ENCODE results near the gene NTRK1.

The NTRK1 gene

DNA sequence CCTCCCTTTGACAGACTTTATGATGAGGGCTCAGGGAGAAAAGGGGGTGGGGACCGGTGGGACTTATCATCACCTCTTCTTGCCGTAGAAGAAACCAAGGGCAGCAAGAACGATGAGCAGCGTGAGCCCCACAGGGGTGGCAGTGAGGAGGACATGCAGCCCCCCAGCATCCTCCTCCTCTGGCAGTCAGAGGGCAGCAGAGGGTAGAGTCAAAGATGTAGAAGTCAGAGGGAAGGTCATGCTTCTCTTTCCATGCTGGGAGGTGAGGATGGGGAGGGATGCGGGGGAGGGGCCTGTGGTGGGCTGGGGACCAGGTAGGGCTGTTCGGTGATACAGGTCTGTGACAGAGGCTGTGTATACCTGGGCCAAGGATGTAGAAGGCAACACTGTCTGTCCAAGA lies 16.6 kb upstream of the NTRK1 start:
- no peak for FAIRE-seq
- TF ChIP-seq POLR2A (IDR thresholded peaks at IDR 0.05; ENCODE audit: low read depth, low read length): no peak
- TF ChIP-seq SPI1 (IDR thresholded peaks at IDR 0.05; ENCODE audit: low read depth, low read length): no peak
- TF ChIP-seq TAF1 (IDR thresholded peaks at IDR 0.05; ENCODE audit: low read depth, low read length): no peak
- TF ChIP-seq POU2F2 (IDR thresholded peaks at IDR 0.05; ENCODE audit: low read depth, low read length): no peak
- no peak for TF ChIP-seq PAX5 (IDR thresholded peaks at IDR 0.05; ENCODE audit: insufficient read depth, low read length, severe bottlenecking)
- no peak for TF ChIP-seq POLR2AphosphoS5 (IDR thresholded peaks at IDR 0.05; ENCODE audit: low read depth, low read length)
- DNase-seq (ENCODE audit: insufficient read length, low spot score): no peak

DNA sequence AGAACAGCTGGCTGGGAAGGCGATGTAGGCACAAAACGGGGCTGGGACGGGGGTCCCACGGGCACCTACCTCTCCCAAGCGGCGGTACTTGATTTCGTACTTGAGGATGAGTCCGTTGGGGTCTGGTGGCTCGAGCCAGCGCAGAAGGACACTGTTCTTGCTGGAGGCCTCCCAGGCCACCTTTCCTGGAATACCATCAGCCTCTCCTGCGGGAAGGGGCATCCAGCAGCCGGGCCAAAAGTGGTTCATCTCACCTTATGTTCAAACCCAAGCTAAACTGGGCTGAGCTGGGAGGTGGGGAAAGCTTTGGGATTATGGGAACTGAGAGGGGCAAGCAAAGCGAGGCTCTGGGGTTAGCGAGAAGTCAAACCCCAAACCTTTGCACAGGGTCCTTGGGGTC lies 16.0 kb upstream of the NTRK1 start:
- FAIRE-seq (no peak), DNase-seq (ENCODE audit: insufficient read length, low spot score) (no peak)
- TF ChIP-seq POLR2AphosphoS5 (IDR thresholded peaks at IDR 0.05; ENCODE audit: low read depth, low read length): no peak
- no peak for TF ChIP-seq SPI1 (IDR thresholded peaks at IDR 0.05; ENCODE audit: low read depth, low read length)
- no peak for TF ChIP-seq PAX5 (IDR thresholded peaks at IDR 0.05; ENCODE audit: insufficient read depth, low read length, severe bottlenecking)
- TF ChIP-seq POU2F2 (IDR thresholded peaks at IDR 0.05; ENCODE audit: low read depth, low read length): no peak
- no peak for TF ChIP-seq POLR2A (IDR thresholded peaks at IDR 0.05; ENCODE audit: low read depth, low read length)
- TF ChIP-seq TAF1 (IDR thresholded peaks at IDR 0.05; ENCODE audit: low read depth, low read length): no peak

DNA sequence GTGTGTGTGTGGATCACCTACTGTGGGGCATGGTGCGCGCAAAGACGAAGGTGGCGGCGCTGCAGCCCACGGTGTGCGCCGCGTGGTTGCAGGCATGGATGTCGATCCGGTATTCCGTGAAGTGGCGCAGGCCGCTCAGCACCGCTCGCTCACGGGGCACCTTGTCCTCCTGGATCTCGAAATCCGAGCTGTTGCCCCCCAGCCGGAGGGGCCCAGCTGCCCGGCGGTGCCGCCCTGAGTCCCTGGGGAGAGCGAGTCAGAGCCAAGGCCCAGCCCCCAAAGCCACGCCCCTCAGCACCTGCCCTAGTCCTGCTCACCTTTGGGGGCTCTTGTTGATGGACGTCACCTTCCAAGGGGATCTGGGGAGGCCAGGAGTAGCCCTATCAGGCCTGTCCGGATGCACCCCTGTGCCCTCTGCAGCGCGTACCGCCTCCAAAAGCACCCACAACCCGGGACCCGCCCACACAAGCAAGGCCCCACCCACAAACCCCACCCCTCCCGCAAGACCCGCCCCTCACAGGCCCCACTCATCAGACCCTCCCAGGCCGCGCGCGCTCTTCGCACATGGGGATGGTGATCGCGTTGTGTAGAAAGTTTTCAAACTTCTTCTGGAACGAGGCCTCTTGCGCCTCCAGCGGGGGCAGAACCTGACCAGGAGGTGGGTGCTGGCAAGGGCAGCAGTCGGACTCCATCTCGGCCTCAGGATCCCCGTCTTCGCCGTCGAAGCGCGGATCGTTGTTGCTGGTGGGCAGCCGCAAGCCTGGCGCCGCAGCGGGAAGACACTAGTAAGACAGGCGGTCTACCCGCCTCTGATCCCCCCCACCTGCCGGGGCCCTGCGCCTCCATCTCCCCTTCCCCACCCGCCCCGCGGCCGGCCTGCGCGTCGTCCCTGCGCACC lies 15.4 kb upstream of the NTRK1 start:
- FAIRE-seq (no peak), DNase-seq (ENCODE audit: insufficient read length, low spot score) (no peak)
- TF ChIP-seq TAF1 (IDR thresholded peaks at IDR 0.05; ENCODE audit: low read depth, low read length) (no peak), POLR2A (IDR thresholded peaks at IDR 0.05; ENCODE audit: low read depth, low read length) (no peak), POLR2AphosphoS5 (IDR thresholded peaks at IDR 0.05; ENCODE audit: low read depth, low read length) (no peak), PAX5 (IDR thresholded peaks at IDR 0.05; ENCODE audit: insufficient read depth, low read length, severe bottlenecking) (no peak), SPI1 (IDR thresholded peaks at IDR 0.05; ENCODE audit: low read depth, low read length) (no peak), POU2F2 (IDR thresholded peaks at IDR 0.05; ENCODE audit: low read depth, low read length) (no peak)

DNA sequence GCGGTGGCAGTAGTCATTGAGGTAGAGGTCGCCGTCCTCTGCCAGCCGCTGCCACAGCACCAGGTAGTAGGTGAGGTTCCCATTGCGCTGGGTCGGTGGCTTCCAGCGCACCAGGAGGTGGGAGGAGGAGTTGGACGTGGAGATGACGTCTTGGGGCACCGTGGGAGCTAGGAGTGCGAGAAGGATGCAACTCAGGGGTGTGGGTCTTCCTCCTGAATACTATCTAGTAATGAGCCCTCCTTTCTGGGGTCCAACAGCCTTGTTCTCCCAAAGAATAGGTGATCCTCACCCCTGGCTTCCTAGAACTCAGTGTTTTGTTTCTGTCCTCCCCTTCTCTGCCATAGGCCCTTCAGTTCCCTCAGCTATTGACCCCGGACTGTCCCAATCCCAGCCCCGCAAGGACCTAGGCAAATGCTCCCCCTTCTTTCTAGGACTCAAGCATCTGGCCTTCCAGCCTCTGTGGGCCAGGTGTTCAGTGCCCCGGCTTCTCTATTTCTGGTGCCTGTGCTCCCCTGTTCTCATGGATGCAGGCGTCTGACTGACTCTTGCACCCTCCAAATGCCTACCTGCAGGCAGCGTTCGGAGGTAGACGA lies 14.6 kb upstream of the NTRK1 start:
- FAIRE-seq (no peak), DNase-seq (ENCODE audit: insufficient read length, low spot score) (no peak)
- TF ChIP-seq TAF1 (IDR thresholded peaks at IDR 0.05; ENCODE audit: low read depth, low read length): no peak
- TF ChIP-seq POU2F2 (IDR thresholded peaks at IDR 0.05; ENCODE audit: low read depth, low read length): no peak
- TF ChIP-seq PAX5 (IDR thresholded peaks at IDR 0.05; ENCODE audit: insufficient read depth, low read length, severe bottlenecking): no peak
- TF ChIP-seq POLR2AphosphoS5 (IDR thresholded peaks at IDR 0.05; ENCODE audit: low read depth, low read length): no peak
- TF ChIP-seq SPI1 (IDR thresholded peaks at IDR 0.05; ENCODE audit: low read depth, low read length): no peak
- no peak for TF ChIP-seq POLR2A (IDR thresholded peaks at IDR 0.05; ENCODE audit: low read depth, low read length)

DNA sequence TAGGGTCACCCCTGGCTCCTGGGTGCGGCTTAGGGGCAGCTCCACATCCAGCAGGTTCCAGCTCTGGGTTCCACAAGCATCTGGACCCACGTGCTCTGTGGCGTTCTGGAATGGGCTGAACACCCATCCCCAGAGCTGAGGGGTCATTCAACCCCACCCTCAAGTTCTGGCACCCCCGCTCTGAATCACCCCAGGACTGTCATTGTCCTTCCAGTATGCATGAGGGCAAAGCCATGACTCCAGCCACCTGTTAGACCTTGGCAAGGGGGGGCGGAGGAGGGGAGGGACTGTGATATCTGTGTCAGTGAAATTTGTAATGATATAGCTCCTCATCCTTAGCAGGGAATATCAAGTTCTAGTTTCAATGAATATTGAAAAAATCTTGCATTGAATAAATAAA lies 14.0 kb upstream of the NTRK1 start:
- TF ChIP-seq POLR2A (IDR thresholded peaks at IDR 0.05; ENCODE audit: low read depth, low read length) (no peak), POLR2AphosphoS5 (IDR thresholded peaks at IDR 0.05; ENCODE audit: low read depth, low read length) (no peak), PAX5 (IDR thresholded peaks at IDR 0.05; ENCODE audit: insufficient read depth, low read length, severe bottlenecking) (no peak)
- FAIRE-seq (no peak), DNase-seq (ENCODE audit: insufficient read length, low spot score) (no peak)

DNA sequence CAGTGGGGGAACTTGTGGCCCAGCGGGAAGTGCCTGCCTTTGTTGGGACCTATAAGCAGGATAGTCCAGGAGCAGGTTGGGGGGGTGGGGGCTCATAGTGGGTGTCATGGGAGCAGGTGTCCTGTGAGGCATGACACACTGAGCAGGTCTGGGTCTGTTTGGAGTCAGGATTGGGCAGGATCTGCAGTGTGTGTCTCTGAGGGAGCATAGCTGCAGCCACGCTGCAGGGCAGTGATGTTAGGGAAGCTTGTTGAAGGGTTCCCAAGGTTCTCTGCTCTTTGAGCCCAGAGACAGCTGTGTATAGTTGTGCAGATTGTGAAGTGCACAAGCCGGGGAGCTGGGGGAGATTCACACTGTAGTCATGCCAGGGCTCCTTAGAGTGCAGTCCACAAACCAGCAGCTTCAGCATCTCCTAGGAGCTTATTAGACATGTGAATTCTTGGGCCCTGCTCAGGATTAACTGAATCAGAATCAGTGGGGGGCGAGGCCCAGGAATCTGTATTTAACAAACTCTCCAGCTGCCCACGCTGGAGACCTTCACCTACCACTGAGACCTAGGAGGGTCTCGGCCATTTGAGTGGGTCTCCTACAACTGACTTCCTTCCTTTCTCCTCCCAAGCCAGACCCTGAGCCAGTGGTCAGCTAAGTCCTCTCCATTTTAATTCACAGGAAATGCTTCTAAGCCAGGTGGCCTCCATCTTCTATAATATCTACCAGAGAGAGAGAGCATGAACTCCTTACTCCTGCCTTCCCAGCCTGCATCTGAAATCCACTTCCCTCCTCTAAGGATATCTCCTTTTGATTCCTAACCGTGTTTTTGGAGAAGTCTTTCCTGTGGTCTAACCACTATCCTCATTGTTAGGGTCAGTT lies 12.8 kb upstream of the NTRK1 start:
- DNase-seq (ENCODE audit: insufficient read length, low spot score) (no peak), FAIRE-seq (no peak)
- TF ChIP-seq POU2F2 (IDR thresholded peaks at IDR 0.05; ENCODE audit: low read depth, low read length): no peak
- no peak for TF ChIP-seq TAF1 (IDR thresholded peaks at IDR 0.05; ENCODE audit: low read depth, low read length)
- TF ChIP-seq POLR2A (IDR thresholded peaks at IDR 0.05; ENCODE audit: low read depth, low read length): no peak
- no peak for TF ChIP-seq PAX5 (IDR thresholded peaks at IDR 0.05; ENCODE audit: insufficient read depth, low read length, severe bottlenecking)
- no peak for TF ChIP-seq POLR2AphosphoS5 (IDR thresholded peaks at IDR 0.05; ENCODE audit: low read depth, low read length)
- no peak for TF ChIP-seq SPI1 (IDR thresholded peaks at IDR 0.05; ENCODE audit: low read depth, low read length)

DNA sequence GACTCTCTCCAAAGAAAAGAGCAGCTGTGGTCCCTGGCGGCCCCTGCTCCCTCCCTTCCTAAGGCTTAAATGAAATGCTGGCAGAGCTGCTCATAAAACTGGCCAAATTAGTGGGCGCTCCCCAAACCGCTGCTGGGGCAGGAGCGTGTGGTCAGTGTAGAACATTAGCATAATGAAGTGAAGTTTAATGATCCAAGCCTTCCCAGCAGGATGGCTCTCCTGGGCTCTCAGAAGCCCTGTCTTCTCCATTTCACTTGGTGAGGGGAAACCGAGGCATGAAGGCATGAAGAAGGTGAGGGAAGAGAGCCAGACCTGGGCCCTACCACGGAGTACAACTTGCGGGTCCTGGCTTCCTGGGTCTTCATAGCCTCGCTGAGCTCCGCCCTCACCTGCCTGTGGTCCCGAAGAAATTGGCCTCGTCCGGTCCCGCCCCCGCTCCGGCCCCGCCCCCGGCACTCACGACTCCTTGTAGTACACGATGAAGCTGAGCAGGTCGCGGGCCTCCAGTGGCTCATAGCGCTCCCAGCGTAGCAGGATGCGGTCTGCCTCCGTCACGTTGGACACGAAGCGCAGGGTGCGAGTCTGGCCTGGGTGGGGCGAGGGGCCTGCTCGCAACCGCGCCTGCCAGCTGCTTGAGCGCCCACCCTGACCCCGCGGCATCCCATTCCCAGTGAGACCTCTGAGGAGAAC lies 12.1 kb upstream of the NTRK1 start:
- DNase-seq (ENCODE audit: insufficient read length, low spot score) (no peak), FAIRE-seq (peak; percentile 28)
- TF ChIP-seq POLR2AphosphoS5 (IDR thresholded peaks at IDR 0.05; ENCODE audit: low read depth, low read length) (no peak), POLR2A (IDR thresholded peaks at IDR 0.05; ENCODE audit: low read depth, low read length) (no peak), TAF1 (IDR thresholded peaks at IDR 0.05; ENCODE audit: low read depth, low read length) (no peak), PAX5 (IDR thresholded peaks at IDR 0.05; ENCODE audit: insufficient read depth, low read length, severe bottlenecking) (no peak), SPI1 (IDR thresholded peaks at IDR 0.05; ENCODE audit: low read depth, low read length) (no peak), POU2F2 (IDR thresholded peaks at IDR 0.05; ENCODE audit: low read depth, low read length) (no peak)

DNA sequence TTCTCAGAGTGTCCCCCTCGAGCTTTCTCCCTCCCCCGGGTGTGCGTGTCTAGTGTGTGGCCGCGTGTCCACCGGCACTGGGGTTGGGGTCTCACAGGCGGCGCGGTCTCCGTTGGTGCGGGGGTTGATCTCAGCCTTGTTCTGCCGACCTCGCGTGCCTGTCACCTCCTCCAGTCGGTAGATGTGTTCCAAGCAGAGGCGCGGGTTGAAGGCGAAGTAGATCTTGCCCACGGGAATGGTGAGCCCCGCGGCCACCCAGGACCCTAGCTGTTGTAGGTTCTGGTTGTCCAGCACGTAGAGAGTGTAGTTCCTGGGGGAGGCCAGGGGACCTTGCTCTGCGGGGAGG lies 11.5 kb upstream of the NTRK1 start:
- no peak for DNase-seq (ENCODE audit: insufficient read length, low spot score)
- no peak for TF ChIP-seq SPI1 (IDR thresholded peaks at IDR 0.05; ENCODE audit: low read depth, low read length)
- TF ChIP-seq POLR2AphosphoS5 (IDR thresholded peaks at IDR 0.05; ENCODE audit: low read depth, low read length): no peak
- TF ChIP-seq PAX5 (IDR thresholded peaks at IDR 0.05; ENCODE audit: insufficient read depth, low read length, severe bottlenecking): no peak
- no peak for TF ChIP-seq POLR2A (IDR thresholded peaks at IDR 0.05; ENCODE audit: low read depth, low read length)
- no peak for TF ChIP-seq POU2F2 (IDR thresholded peaks at IDR 0.05; ENCODE audit: low read depth, low read length)
- no peak for TF ChIP-seq TAF1 (IDR thresholded peaks at IDR 0.05; ENCODE audit: low read depth, low read length)
- FAIRE-seq: no peak

Measured in GM12891 (cell line).